Neural cell (in vitro differentiated cells): ENCODE data around the gene ANKRD45. TPM values are rescaled to one million over a fixed set of nuclear protein-coding genes. Genes with fewer than 3 reads are reported as not detected.

Source experiments
- H2AFZ ChIP-seq: fragments of 200-600, 300-800 bp; sonication (generic), shearing (Covaris generic); 2 replicates; pipeline ENCODE4 v1.6.0; 2014; ENCODE audit warnings: low read depth, mild to moderate bottlenecking, antibody characterized with exemption, low read length, moderate library complexity
- H3F3A ChIP-seq: fragments of 200-600 bp; shearing (Covaris generic); 2 replicates; pipeline ENCODE4 v1.6.1; 2016; ENCODE audit warnings: mild to moderate bottlenecking, moderate library complexity, mixed read lengths, antibody characterized with exemption, low read length; ENCODE audit not compliant: insufficient read depth, poor library complexity, severe bottlenecking
- H3K27ac ChIP-seq: fragments of 200-600, 300-800 bp; sonication (generic), shearing (Covaris generic); 2 replicates; pipeline ENCODE4 v1.5.1; 2014; ENCODE audit warnings: mild to moderate bottlenecking, low read length, moderate library complexity
- H3K27me3 ChIP-seq: fragments of 300-800, 200-600 bp; sonication (generic), shearing (Covaris generic); 2 replicates; pipeline ENCODE4 v1.6.0; 2014; ENCODE audit warnings: mild to moderate bottlenecking, low read depth, low read length, moderate library complexity; ENCODE audit not compliant: insufficient read depth
- H3K36me3 ChIP-seq: fragments of 300-800, 200-600 bp; sonication (generic), shearing (Covaris generic); 2 replicates; pipeline ENCODE4 v1.5.1; 2014; ENCODE audit warnings: mild to moderate bottlenecking, antibody characterized with exemption, low read length, moderate library complexity; ENCODE audit not compliant: insufficient read depth
- H3K4me2 ChIP-seq: fragments of 300-800, 200-600 bp; sonication (generic), shearing (Covaris generic); 2 replicates; pipeline ENCODE4 v1.6.0; 2014; ENCODE audit warnings: mild to moderate bottlenecking, low read length
- H3K4me3 ChIP-seq: fragments of 300-800, 200-600 bp; sonication (generic), shearing (Covaris generic); 2 replicates; pipeline ENCODE4 v1.5.1; 2014; ENCODE audit warnings: mild to moderate bottlenecking, low read length, moderate library complexity
- H3K79me2 ChIP-seq: fragments of 200-600 bp; shearing (Covaris generic); replicated peaks from 2 replicates; pipeline ENCODE4 v1.6.0; 2014; ENCODE audit warnings: mild to moderate bottlenecking, low read length, moderate library complexity; ENCODE audit not compliant: insufficient read depth
- H3K9ac ChIP-seq: fragments of 300-800, 200-600 bp; sonication (generic), shearing (Covaris generic); 2 replicates; pipeline ENCODE4 v1.6.1; 2016; ENCODE audit warnings: mild to moderate bottlenecking, low read length, mixed read lengths
- H3K9me2 ChIP-seq: fragments of 200-600 bp; shearing (Covaris generic); 2 replicates; pipeline ENCODE4 v1.6.1; 2016; ENCODE audit warnings: mild to moderate bottlenecking, low read length, mixed read lengths; ENCODE audit not compliant: insufficient read depth
- H3K9me3 ChIP-seq: fragments of 200-600, 300-800 bp; sonication (generic), shearing (Covaris generic); 2 replicates; pipeline ENCODE4 v1.6.1; 2016; ENCODE audit warnings: mild to moderate bottlenecking, mixed run types, low read length, moderate library complexity, mixed read lengths
- H4K20me1 ChIP-seq: fragments of 200-600 bp; shearing (Covaris generic); 2 replicates; pipeline ENCODE4 v1.6.1; 2016; ENCODE audit warnings: mild to moderate bottlenecking, mixed run types; ENCODE audit not compliant: insufficient read depth
- CTCF ChIP-seq: fragments of 450-650 bp; IDR thresholded peaks from 2 replicates; pipeline ENCODE4 v1.5.1; 2014; ENCODE audit warnings: antibody characterized with exemption, mild to moderate bottlenecking, moderate library complexity; ENCODE audit not compliant: poor library complexity, severe bottlenecking
- EP300 ChIP-seq: fragments of 450-650 bp; conservative IDR thresholded peaks from 2 replicates; pipeline ENCODE4 v1.6.1; 2014; ENCODE audit warnings: antibody characterized with exemption, mild to moderate bottlenecking, moderate library complexity; ENCODE audit not compliant: poor library complexity, severe bottlenecking
- EZH2 ChIP-seq: fragments of 200-600, 300-800 bp; shearing (Covaris generic), sonication (generic); IDR thresholded peaks from 2 replicates; pipeline ENCODE4 v1.6.1; 2014; ENCODE audit warnings: antibody characterized with exemption, low read length, borderline replicate concordance, mild to moderate bottlenecking; ENCODE audit not compliant: insufficient read depth, poor library complexity, severe bottlenecking
- MXI1 ChIP-seq: fragments of 450-650 bp; conservative IDR thresholded peaks from 2 replicates; pipeline ENCODE4 v1.6.1; 2014; ENCODE audit warnings: antibody characterized with exemption, mild to moderate bottlenecking; ENCODE audit not compliant: poor library complexity, severe bottlenecking
- POLR2AphosphoS5 ChIP-seq: IDR thresholded peaks from 2 replicates; pipeline ENCODE4 v1.6.1; 2012
- RAD21 ChIP-seq: fragments of 450-650 bp; conservative IDR thresholded peaks from 2 replicates; pipeline ENCODE4 v1.6.1; 2014; ENCODE audit warnings: antibody characterized with exemption, mild to moderate bottlenecking, moderate library complexity
- REST ChIP-seq: IDR thresholded peaks from 2 replicates; pipeline ENCODE4 v1.6.1; 2012; ENCODE audit warnings: borderline replicate concordance
- SMC3 ChIP-seq: fragments of 450-650 bp; conservative IDR thresholded peaks from 2 replicates; pipeline ENCODE4 v1.6.1; 2014; ENCODE audit warnings: antibody characterized with exemption, mild to moderate bottlenecking, moderate library complexity; ENCODE audit not compliant: poor library complexity
- TAF1 ChIP-seq: IDR thresholded peaks from 2 replicates; pipeline ENCODE4 v1.6.1; 2012; ENCODE audit warnings: low read depth
- polyA plus RNA-seq: library from polyadenylated mRNA; depleted of rRNA; stranded (reverse); fragments of >200 nt; gene quantifications from 2 replicates; pipeline ENCODE4 v1.2.3, GENCODE V29; 2014

ANKRD45 gene
- polyA plus RNA-seq, 1 donor from 2014 or later: 8.7 TPM

DNA sequence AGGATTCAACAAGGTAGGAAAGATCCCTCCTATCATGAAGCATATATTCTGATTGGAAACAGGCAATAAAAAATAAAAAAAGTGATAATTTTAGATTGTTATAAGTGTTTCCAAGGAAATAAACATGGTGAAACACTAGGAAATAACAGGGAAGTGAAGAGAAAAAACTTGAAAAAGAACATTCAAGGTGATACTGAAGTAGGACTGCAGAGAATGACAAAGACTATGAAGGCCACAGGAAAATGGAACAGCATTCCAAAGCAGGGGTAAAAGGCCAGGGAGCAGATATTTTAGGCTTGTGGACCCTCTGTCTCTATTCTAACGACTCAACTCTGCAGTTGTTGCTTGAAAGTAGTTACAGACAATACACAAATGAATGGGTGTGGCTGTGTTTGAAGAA lies 7.9 kb downstream of the ANKRD45 start:
- H3K27me3 ChIP-seq: no peaks in the 10 kb centered on the region
- TF ChIP-seq REST (no peak), RAD21 (no peak), EZH2 (no peak), SMC3 (no peak), MXI1 (no peak), POLR2AphosphoS5 (no peak), CTCF (no peak), EP300 (no peak), TAF1 (no peak)
- H3K9me2 ChIP-seq: no peaks in the 10 kb centered on the region
- no peak overlapping the region for H3K27ac ChIP-seq
- H3K4me2 ChIP-seq: no peak overlapping the region
- H3F3A ChIP-seq: no peaks in the 10 kb centered on the region
- H3K9ac ChIP-seq: no peak overlapping the region
- H3K79me2 ChIP-seq: no peaks in the 10 kb centered on the region
- H3K4me3 ChIP-seq: no peak overlapping the region
- H3K36me3 ChIP-seq: no peaks in the 10 kb centered on the region
- no peaks in the 10 kb centered on the region for H4K20me1 ChIP-seq
- H3K9me3 ChIP-seq: no peaks in the 10 kb centered on the region
- no peak overlapping the region for H2AFZ ChIP-seq

GRCh38 chr1:173661271-173661670 lies 8.4 kb downstream of the ANKRD45 start:
- H3K27me3 ChIP-seq: no peaks in the 10 kb centered on the region
- H3F3A ChIP-seq: no peaks in the 10 kb centered on the region
- H3K79me2 ChIP-seq: no peaks in the 10 kb centered on the region
- H3K9me2 ChIP-seq: no peaks in the 10 kb centered on the region
- H4K20me1 ChIP-seq: no peaks in the 10 kb centered on the region
- H3K4me3 ChIP-seq: no peak overlapping the region
- H2AFZ ChIP-seq: no peak overlapping the region
- TF ChIP-seq EZH2 (no peak), REST (no peak), RAD21 (no peak), TAF1 (no peak), POLR2AphosphoS5 (no peak), EP300 (no peak), CTCF (no peak), SMC3 (no peak), MXI1 (no peak)
- no peak overlapping the region for H3K4me2 ChIP-seq
- no peaks in the 10 kb centered on the region for H3K9me3 ChIP-seq
- H3K36me3 ChIP-seq: no peaks in the 10 kb centered on the region
- no peak overlapping the region for H3K27ac ChIP-seq
- H3K9ac ChIP-seq: no peak overlapping the region
